ENCODE results near the gene PGBD5. TPM values are rescaled to one million over a fixed set of nuclear protein-coding genes. Genes with fewer than 3 reads are reported as not detected.
A peak's percentile ranks its signal among the peaks of the same experiment; 100 is the strongest.

Gene PGBD5
- total and polyA plus RNA-seq, 2 donors (not counting 1 experiment from before 2014, with no cell fraction given), result 0.10 to 0.17 TPM

- no peak overlapping the region for H3K27ac ChIP-seq (ENCODE audit: insufficient read depth, low read length)
- TF ChIP-seq, protein P1, sequence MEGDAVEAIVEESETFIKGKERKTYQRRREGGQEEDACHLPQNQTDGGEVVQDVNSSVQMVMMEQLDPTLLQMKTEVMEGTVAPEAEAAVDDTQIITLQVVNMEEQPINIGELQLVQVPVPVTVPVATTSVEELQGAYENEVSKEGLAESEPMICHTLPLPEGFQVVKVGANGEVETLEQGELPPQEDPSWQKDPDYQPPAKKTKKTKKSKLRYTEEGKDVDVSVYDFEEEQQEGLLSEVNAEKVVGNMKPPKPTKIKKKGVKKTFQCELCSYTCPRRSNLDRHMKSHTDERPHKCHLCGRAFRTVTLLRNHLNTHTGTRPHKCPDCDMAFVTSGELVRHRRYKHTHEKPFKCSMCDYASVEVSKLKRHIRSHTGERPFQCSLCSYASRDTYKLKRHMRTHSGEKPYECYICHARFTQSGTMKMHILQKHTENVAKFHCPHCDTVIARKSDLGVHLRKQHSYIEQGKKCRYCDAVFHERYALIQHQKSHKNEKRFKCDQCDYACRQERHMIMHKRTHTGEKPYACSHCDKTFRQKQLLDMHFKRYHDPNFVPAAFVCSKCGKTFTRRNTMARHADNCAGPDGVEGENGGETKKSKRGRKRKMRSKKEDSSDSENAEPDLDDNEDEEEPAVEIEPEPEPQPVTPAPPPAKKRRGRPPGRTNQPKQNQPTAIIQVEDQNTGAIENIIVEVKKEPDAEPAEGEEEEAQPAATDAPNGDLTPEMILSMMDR (conservative IDR thresholded peaks at IDR 0.05 in 1 of 2, IDR thresholded peaks at IDR 0.05 in 1 of 2; ENCODE audit: low read depth in 1 of 2, low read length in 2 of 2), result no peak
- TF ChIP-seq EZH2 (IDR thresholded peaks at IDR 0.05; ENCODE audit: low read length, missing control alignments), result no peak
Measured at GRCh38 chr1:230401763-230402294, 24.3 kb downstream of the PGBD5 start.

DNA sequence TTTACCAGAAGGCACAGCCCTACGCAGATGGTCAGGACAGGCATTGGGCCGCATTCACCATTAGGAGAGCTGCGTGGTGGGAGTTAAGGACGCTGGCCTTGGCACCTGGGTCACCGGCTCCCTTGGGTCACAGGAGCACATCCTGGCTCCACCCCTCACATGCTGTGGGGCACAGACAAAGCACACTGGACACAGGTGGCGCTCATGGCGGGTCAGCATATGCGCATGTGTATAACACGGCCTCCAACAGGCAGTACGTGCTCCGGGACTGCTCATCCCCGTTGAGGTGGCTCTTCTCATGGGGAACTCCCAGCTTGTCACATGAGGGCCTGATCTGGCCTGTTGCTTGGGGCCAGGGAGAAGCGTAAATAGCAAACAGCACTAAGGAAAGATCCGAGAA, 25.0 kb downstream of the PGBD5 start:
- TF ChIP-seq EZH2 (IDR thresholded peaks at IDR 0.05; ENCODE audit: low read length, missing control alignments), result no peak
- TF ChIP-seq, protein P1 (conservative IDR thresholded peaks at IDR 0.05 in 1 of 2, IDR thresholded peaks at IDR 0.05 in 1 of 2; ENCODE audit: low read depth in 1 of 2, low read length in 2 of 2), result no peak
- no peak overlapping the region for H3K4me3 ChIP-seq (replicated peaks in 1 of 4; ENCODE audit: control extremely low read depth in 1 of 4, insufficient read depth in 1 of 4, low read depth in 3 of 4, low read length in 4 of 4)

More at GRCh38 chr1:230401763-230402294, 24.3 kb downstream of the PGBD5 start:
- H3K4me1 ChIP-seq (ENCODE audit: control insufficient read depth, extremely low read depth, insufficient read depth, low read length), result no peaks in the 10 kb centered on the region
- no peaks in the 10 kb centered on the region for H3K79me2 ChIP-seq (ENCODE audit: control insufficient read depth, insufficient read depth, low read length)
- no peaks in the 10 kb centered on the region for H3K36me3 ChIP-seq (ENCODE audit: control insufficient read depth, insufficient read depth, low read length)
- no peak overlapping the region for H3K4me3 ChIP-seq (replicated peaks in 1 of 4; ENCODE audit: control extremely low read depth in 1 of 4, insufficient read depth in 1 of 4, low read depth in 3 of 4, low read length in 4 of 4)
- DNase-seq (ENCODE audit: low read depth in 2 of 2), result peak; percentile 8 to 81
- H3K9ac ChIP-seq (ENCODE audit: insufficient read depth, low read length), result no peak overlapping the region
- H3K27me3 ChIP-seq (ENCODE audit: control insufficient read depth, insufficient read depth, low read length), result no peaks in the 10 kb centered on the region
- H4K20me1 ChIP-seq (ENCODE audit: control insufficient read depth, extremely low read depth, insufficient read depth, low read length), result no peaks in the 10 kb centered on the region
- H3K9me3 ChIP-seq (ENCODE audit: control insufficient read depth, insufficient read depth, low read depth, low read length), result no peaks in the 10 kb centered on the region
- H3K4me2 ChIP-seq (ENCODE audit: extremely low read depth, insufficient read depth, low read length), result no peak overlapping the region
- H2AFZ ChIP-seq (ENCODE audit: low read length), result no peak overlapping the region

GRCh38 chr1:230400007-230400344, 26.2 kb downstream of the PGBD5 start:
- H3K4me1 ChIP-seq (ENCODE audit: control insufficient read depth, extremely low read depth, insufficient read depth, low read length), result no peaks in the 10 kb centered on the region

More for the DNA sequence above, 25.0 kb downstream of the PGBD5 start:
- H3K27ac ChIP-seq (ENCODE audit: insufficient read depth, low read length), result no peak overlapping the region
- no peaks in the 10 kb centered on the region for H3K36me3 ChIP-seq (ENCODE audit: control insufficient read depth, insufficient read depth, low read length)
- H3K9ac ChIP-seq (ENCODE audit: insufficient read depth, low read length), result no peak overlapping the region
- no peaks in the 10 kb centered on the region for H3K79me2 ChIP-seq (ENCODE audit: control insufficient read depth, insufficient read depth, low read length)
- H2AFZ ChIP-seq (ENCODE audit: low read length), result no peak overlapping the region
- H4K20me1 ChIP-seq (ENCODE audit: control insufficient read depth, extremely low read depth, insufficient read depth, low read length), result no peaks in the 10 kb centered on the region
- H3K27me3 ChIP-seq (ENCODE audit: control insufficient read depth, insufficient read depth, low read length), result no peaks in the 10 kb centered on the region
- DNase-seq (ENCODE audit: low read depth in 2 of 2), result no peak
- no peaks in the 10 kb centered on the region for H3K9me3 ChIP-seq (ENCODE audit: control insufficient read depth, insufficient read depth, low read depth, low read length)
- H3K4me2 ChIP-seq (ENCODE audit: extremely low read depth, insufficient read depth, low read length), result no peak overlapping the region
- H3K4me1 ChIP-seq (ENCODE audit: control insufficient read depth, extremely low read depth, insufficient read depth, low read length), result no peaks in the 10 kb centered on the region

More at GRCh38 chr1:230400007-230400344, 26.2 kb downstream of the PGBD5 start:
- Histone ChIP-seq H3K4me3 (replicated peaks in 1 of 4; ENCODE audit: control extremely low read depth in 1 of 4, insufficient read depth in 1 of 4, low read depth in 3 of 4, low read length in 4 of 4) (no peak overlapping the region), H3K27ac (ENCODE audit: insufficient read depth, low read length) (no peak overlapping the region), H3K36me3 (ENCODE audit: control insufficient read depth, insufficient read depth, low read length) (no peaks in the 10 kb centered on the region), H3K79me2 (ENCODE audit: control insufficient read depth, insufficient read depth, low read length) (no peaks in the 10 kb centered on the region), H3K9me3 (ENCODE audit: control insufficient read depth, insufficient read depth, low read depth, low read length) (no peaks in the 10 kb centered on the region), H3K4me2 (ENCODE audit: extremely low read depth, insufficient read depth, low read length) (no peak overlapping the region), H3K9ac (ENCODE audit: insufficient read depth, low read length) (no peak overlapping the region), H2AFZ (ENCODE audit: low read length) (no peak overlapping the region), H4K20me1 (ENCODE audit: control insufficient read depth, extremely low read depth, insufficient read depth, low read length) (no peaks in the 10 kb centered on the region), H3K27me3 (ENCODE audit: control insufficient read depth, insufficient read depth, low read length) (no peaks in the 10 kb centered on the region)
- TF ChIP-seq EZH2 (IDR thresholded peaks at IDR 0.05; ENCODE audit: low read length, missing control alignments), result no peak
- TF ChIP-seq, protein P1 (conservative IDR thresholded peaks at IDR 0.05 in 1 of 2, IDR thresholded peaks at IDR 0.05 in 1 of 2; ENCODE audit: low read depth in 1 of 2, low read length in 2 of 2), result no peak
- no peak for DNase-seq (ENCODE audit: low read depth in 2 of 2)

All from fibroblast of lung (primary cell).